Thoracic aorta endothelial cell (primary cell): ENCODE results near the gene TMEM107. TPM values are rescaled to one million over a fixed set of nuclear protein-coding genes. Genes with fewer than 3 reads are reported as not detected.

Source experiments
- total RNA-seq: library from RNA; depleted of rRNA; stranded (reverse); fragments of >200 nt; gene quantifications from 2 replicates; pipeline ENCODE4 v1.2.3, GENCODE V29; 2012

The TMEM107 gene
- total RNA-seq, result 23.1 and 26.4 TPM in 2 replicates

GRCh38 chr17:8176197-8176940 lies at the start of gene TMEM107:
TSS of gene TMEM107 (minus strand) at chr17:8176380. CDS start at chr17:8176286, 94 bp downstream.

GRCh38 chr17:8209907-8210760 lies 34.0 kb upstream of the TMEM107 start, which contains the start of gene AURKB:
TSS of gene AURKB (minus strand) at chr17:8210575. CDS start at chr17:8210224, 351 bp downstream.

DNA sequence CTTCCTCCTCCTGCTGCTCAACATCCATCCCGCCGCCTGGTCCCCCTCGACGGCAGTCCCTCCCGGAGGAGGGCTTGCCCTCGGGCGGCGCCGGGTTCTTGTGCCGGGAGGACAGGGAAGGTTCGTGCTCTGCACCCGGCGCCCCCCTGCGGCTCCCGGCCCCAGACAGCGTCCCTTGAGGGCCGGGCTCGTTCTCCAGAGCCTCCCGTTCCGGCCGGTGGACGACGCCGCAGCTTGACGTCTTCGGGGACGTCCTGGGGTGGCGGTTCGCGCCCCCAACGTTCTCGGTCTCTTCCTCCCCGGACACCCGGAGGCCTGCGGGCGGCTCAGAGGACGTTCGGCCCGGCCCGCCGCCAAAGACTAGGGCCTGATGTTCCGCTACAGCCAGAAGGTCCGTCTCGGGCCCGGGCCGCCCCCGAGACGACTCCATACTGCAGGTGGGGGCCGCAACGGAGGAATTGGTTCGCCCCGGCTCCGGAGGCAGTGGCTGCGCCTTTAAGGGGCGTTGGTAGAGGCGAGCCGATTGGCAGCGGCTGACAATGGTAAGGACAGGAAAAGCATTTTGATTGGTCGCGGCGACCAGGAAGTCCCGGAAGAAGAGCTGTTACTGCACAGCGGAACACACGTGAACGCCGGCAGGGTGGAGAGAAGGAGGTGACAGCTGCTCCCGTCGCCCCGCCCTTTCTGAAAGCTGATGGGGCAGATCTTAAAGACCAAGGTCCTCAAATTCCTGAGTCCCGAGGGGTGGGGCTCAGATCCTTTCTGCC lies 13.7 kb upstream of the TMEM107 start, which contains the start of gene BORCS6:
Gene BORCS6, minus strand, starts transcription at position 470 of the 767 bp plus-strand sequence. Its CDS starts 40 bp downstream, at position 430.

GRCh38 chr17:8162233-8162996 lies 13.8 kb downstream of the TMEM107 start, which contains the start of gene VAMP2:
TSS of gene VAMP2 (minus strand) at chr17:8162948. CDS start at chr17:8162879, 69 bp downstream.

GRCh38 chr17:8152112-8152775 lies 23.9 kb downstream of the TMEM107 start, which contains the start of gene PER1:
TSS of gene PER1 (minus strand) at chr17:8152404. CDS start at chr17:8150706, 1,698 bp downstream.

DNA sequence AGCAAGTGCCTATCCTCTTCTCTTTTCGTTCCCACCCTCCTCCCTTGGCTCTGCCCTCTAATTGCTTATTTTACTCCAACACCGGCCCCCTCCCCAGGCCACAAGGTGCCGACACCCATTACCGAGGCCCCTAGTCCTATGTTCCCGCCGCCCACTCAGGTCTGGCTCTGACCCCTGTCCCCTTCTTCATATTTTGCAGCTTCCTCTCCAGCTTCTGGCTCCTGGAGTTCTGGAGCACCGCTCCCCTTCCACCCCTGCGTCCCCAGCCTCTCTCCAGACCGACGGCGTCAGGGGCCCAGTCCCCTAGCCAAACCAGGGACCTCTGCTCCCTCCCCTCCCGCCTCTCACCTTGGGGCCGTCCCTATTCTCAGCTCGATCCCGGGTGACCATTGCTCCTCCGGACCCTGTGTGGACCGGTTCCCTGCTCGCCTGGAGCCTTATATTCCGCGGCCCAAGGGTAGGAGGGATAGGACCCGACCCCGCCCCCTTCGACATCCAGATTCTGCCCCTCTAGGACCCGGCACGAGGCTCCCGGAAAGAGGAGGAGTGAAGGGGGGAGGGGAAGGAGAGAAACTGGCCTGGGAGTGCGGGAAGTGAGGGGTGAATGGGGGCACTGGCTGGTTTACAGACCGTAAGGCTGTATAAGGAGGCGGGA lies 52.4 kb downstream of the TMEM107 start, which contains the start of gene HES7:
Gene HES7, minus strand, starts transcription at position 412 of the 655 bp plus-strand sequence. Its CDS starts 22 bp downstream, at position 390.

Other genes with a start within 250 kb of the TMEM107 start
- 0.72 and 1.2 TPM in 2 replicates for gene KCNAB3, start 246.5 kb downstream of the TMEM107 start, total RNA-seq
- gene TRAPPC1, start 244.4 kb downstream of the TMEM107 start, total RNA-seq, result 45.9 and 46.4 TPM in 2 replicates
- gene CNTROB, start 244.2 kb downstream of the TMEM107 start, total RNA-seq, result 21.4 and 28.9 TPM in 2 replicates
- gene GUCY2D, start 173.8 kb downstream of the TMEM107 start, total RNA-seq, result not detected in 2 replicates
- gene ALOX15B, start 137.3 kb downstream of the TMEM107 start, total RNA-seq, result not detected in 2 replicates
- gene ALOX12B, start 88.7 kb downstream of the TMEM107 start, total RNA-seq, result not detected in 2 replicates
- not detected in 2 replicates for gene ALOXE3, start 57.9 kb downstream of the TMEM107 start, total RNA-seq
- gene HES7, start 52.3 kb downstream of the TMEM107 start, total RNA-seq, result 0.53 and 1.0 TPM in 2 replicates
- 10.5 and 11.0 TPM in 2 replicates for gene PER1, start 24.0 kb downstream of the TMEM107 start, total RNA-seq
- 5.1 and 6.6 TPM in 2 replicates for gene VAMP2, start 13.4 kb downstream of the TMEM107 start, total RNA-seq
- gene BORCS6, start 13.8 kb upstream of the TMEM107 start, total RNA-seq, result 6.1 and 7.7 TPM in 2 replicates
- 45.9 and 66.0 TPM in 2 replicates for gene AURKB, start 34.2 kb upstream of the TMEM107 start, total RNA-seq
- 16.9 and 17.8 TPM in 2 replicates for gene CTC1, start 71.7 kb upstream of the TMEM107 start, total RNA-seq
- gene PFAS, start 72.9 kb upstream of the TMEM107 start, total RNA-seq, result 61.8 and 80.9 TPM in 2 replicates
- 11.8 and 17.2 TPM in 2 replicates for gene RANGRF, start 112.3 kb upstream of the TMEM107 start, total RNA-seq
- 0.80 and 1.5 TPM in 2 replicates for gene SLC25A35, start 119.0 kb upstream of the TMEM107 start, total RNA-seq
- gene ARHGEF15, start 133.9 kb upstream of the TMEM107 start, total RNA-seq, result 36.8 and 43.4 TPM in 2 replicates
- gene ODF4, start 163.5 kb upstream of the TMEM107 start, total RNA-seq, result not detected in 2 replicates
- 3,949 and 3,967 TPM in 2 replicates for gene RPL26, start 206.8 kb upstream of the TMEM107 start, total RNA-seq
- gene RNF222, start 221.4 kb upstream of the TMEM107 start, total RNA-seq, result not detected in 2 replicates